ENCODE data around the gene DHRS13.

GRCh38 chr17:28918295-28918694 is 15.4 kb upstream of the DHRS13 start:
- no peak for TF ChIP-seq CTCF (conservative IDR thresholded peaks at IDR 0.05 in 1 of 2, IDR thresholded peaks at IDR 0.05 in 1 of 2; ENCODE audit: extremely low read depth in 1 of 2, insufficient read depth in 1 of 2, low read depth in 1 of 2, low read length in 2 of 2)
- TF ChIP-seq EZH2 (IDR thresholded peaks at IDR 0.05; ENCODE audit: borderline replicate concordance, low read length): no peak
